ENCODE results near the gene NFIA. TPM values are rescaled to one million over a fixed set of nuclear protein-coding genes. Genes with fewer than 3 reads are reported as not detected.

The NFIA gene
- total and polyA plus RNA-seq, 2 of the 13 experiments (the other 11 are each of a cell fraction or from before 2014, with no cell fraction given) = 14.7 to 28.5 TPM

DNA sequence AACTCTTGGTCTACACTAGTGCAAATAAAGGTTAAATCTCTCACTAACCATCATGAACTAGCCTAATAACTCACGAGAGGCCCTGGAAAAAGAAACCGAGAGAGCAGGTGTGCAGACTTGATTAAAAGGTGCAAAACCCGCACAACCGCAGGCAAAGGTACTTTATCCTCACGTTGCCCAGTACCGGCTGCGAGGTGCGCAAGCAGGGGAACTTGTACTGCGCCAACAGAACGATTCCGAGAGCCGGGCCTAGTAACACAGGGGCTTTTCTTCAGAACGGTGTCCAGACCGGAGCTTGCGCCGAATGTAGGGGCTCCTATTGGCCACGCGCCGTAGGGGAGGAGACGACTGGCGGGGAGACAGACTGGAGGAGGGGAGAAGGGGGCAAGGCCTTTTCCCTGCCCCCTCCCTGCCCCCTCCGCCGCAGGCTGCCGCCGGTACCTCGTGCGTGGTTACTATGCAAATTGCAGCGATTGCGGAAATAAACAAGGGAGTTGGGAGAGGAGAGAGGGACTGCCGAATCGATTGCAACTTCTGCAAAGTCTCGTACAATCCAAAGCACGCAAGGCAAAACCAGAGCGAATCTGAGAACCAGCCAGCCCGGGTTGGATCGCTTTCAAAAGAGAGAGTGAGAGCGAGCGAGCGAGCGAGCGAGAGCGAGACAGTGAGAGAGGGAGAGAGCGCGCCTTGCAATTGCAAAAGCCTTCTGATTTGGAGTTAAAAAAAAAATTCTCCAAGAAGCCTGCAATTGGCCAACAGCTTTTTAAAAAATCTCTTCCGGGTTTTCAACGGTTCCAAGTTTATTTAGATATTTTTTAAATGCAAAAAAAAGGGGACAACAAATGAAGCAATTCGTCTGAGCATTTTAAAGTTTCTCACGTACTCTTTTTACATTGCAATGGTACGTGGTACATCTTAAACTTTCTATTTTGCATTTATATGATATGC, 5.4 kb upstream of the NFIA start (continued):
- TF ChIP-seq RARG (CRISPR knock-in tag; IDR thresholded peaks at IDR 0.05; ENCODE audit: low read depth) (no peak), CBX2 (IDR thresholded peaks at IDR 0.05; ENCODE audit: low read depth, low read length) (no peak; the same call in 1 of the 2 replicates), CBX2 (CRISPR knock-in tag; IDR thresholded peaks at IDR 0.05; ENCODE audit: low read depth) (no peak), MAF1 (CRISPR knock-in tag; IDR thresholded peaks at IDR 0.05; ENCODE audit: borderline replicate concordance) (peak; percentile 75; the same call in 1 of the 2 replicates), ARNT (IDR thresholded peaks at IDR 0.05) (no peak), CHD2 (IDR thresholded peaks at IDR 0.05; ENCODE audit: low read depth, low read length) (peak; percentile 77; the same call in 1 of the 2 replicates), KLF16 (CRISPR knock-in tag; IDR thresholded peaks at IDR 0.05) (peak in 1 of 2 experiments; percentile 56; a peak in 1 of 4 replicates), GATAD1 (CRISPR knock-in tag; IDR thresholded peaks at IDR 0.05) (0 out of 2 replicates have a peak, but pooled peaks have one; percentile 49), TCF7L2 (IDR thresholded peaks at IDR 0.05; ENCODE audit: low read depth, low read length) (no peak), EHMT2 (IDR thresholded peaks at IDR 0.05; ENCODE audit: borderline replicate concordance, low read depth, low read length) (no peak), ZNF33B (CRISPR knock-in tag; IDR thresholded peaks at IDR 0.05) (no peak), ETV5 (CRISPR knock-in tag; IDR thresholded peaks at IDR 0.05; ENCODE audit: borderline replicate concordance) (peak; percentile 35; the same call in 1 of the 2 replicates), CBX1 (IDR thresholded peaks at IDR 0.05; ENCODE audit: low read depth) (no peak), PRMT3 (CRISPR knock-in tag; IDR thresholded peaks at IDR 0.05; ENCODE audit: borderline replicate concordance, low read depth) (no peak), ZNF564 (CRISPR knock-in tag; IDR thresholded peaks at IDR 0.05) (no peak), MED13 (CRISPR knock-in tag; IDR thresholded peaks at IDR 0.05) (peak; percentile 66; the same call in 1 of the 2 replicates), TSC22D2 (CRISPR knock-in tag; IDR thresholded peaks at IDR 0.05; ENCODE audit: borderline replicate concordance) (0 out of 2 replicates have a peak, but pooled peaks have one; percentile 25), RAD51 (IDR thresholded peaks at IDR 0.05; ENCODE audit: borderline replicate concordance) (no peak), BCL6 (CRISPR knock-in tag; IDR thresholded peaks at IDR 0.05) (peak; percentile 42; the same call in 1 of the 2 replicates), MAFG (CRISPR knock-in tag; IDR thresholded peaks at IDR 0.05) (no peak), ZNF777 (CRISPR knock-in tag; IDR thresholded peaks at IDR 0.05) (peak; percentile 43; the same call in 1 of the 2 replicates), NR2C2 (CRISPR knock-in tag; IDR thresholded peaks at IDR 0.05; ENCODE audit: borderline replicate concordance) (peak; percentile 17; the same call in 1 of the 2 replicates), ZNF782 (CRISPR knock-in tag; IDR thresholded peaks at IDR 0.05; ENCODE audit: borderline replicate concordance) (no peak), YY1 (IDR thresholded peaks at IDR 0.05; ENCODE audit: insufficient read depth, insufficient replicate concordance, low read depth, low read length) (peak; percentile 27), TOPORS (CRISPR knock-in tag; IDR thresholded peaks at IDR 0.05) (no peak), DMAP1 (CRISPR knock-in tag; IDR thresholded peaks at IDR 0.05) (peak; percentile 85), ZBTB25 (CRISPR knock-in tag; IDR thresholded peaks at IDR 0.05) (peak; percentile 49; the same call in 1 of the 2 replicates), RFX5 (IDR thresholded peaks at IDR 0.05; ENCODE audit: low read depth, low read length) (peak; percentile 61), ZNF350 (CRISPR knock-in tag; IDR thresholded peaks at IDR 0.05; ENCODE audit: borderline replicate concordance, low read depth) (peak; percentile 86)
- TF ChIP-seq, protein P1, sequence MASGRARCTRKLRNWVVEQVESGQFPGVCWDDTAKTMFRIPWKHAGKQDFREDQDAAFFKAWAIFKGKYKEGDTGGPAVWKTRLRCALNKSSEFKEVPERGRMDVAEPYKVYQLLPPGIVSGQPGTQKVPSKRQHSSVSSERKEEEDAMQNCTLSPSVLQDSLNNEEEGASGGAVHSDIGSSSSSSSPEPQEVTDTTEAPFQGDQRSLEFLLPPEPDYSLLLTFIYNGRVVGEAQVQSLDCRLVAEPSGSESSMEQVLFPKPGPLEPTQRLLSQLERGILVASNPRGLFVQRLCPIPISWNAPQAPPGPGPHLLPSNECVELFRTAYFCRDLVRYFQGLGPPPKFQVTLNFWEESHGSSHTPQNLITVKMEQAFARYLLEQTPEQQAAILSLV (CRISPR knock-in tag; IDR thresholded peaks at IDR 0.05; ENCODE audit: borderline replicate concordance) = no peak
